ENCODE measurements around the gene DENND2D.

DENND2D gene

DNA sequence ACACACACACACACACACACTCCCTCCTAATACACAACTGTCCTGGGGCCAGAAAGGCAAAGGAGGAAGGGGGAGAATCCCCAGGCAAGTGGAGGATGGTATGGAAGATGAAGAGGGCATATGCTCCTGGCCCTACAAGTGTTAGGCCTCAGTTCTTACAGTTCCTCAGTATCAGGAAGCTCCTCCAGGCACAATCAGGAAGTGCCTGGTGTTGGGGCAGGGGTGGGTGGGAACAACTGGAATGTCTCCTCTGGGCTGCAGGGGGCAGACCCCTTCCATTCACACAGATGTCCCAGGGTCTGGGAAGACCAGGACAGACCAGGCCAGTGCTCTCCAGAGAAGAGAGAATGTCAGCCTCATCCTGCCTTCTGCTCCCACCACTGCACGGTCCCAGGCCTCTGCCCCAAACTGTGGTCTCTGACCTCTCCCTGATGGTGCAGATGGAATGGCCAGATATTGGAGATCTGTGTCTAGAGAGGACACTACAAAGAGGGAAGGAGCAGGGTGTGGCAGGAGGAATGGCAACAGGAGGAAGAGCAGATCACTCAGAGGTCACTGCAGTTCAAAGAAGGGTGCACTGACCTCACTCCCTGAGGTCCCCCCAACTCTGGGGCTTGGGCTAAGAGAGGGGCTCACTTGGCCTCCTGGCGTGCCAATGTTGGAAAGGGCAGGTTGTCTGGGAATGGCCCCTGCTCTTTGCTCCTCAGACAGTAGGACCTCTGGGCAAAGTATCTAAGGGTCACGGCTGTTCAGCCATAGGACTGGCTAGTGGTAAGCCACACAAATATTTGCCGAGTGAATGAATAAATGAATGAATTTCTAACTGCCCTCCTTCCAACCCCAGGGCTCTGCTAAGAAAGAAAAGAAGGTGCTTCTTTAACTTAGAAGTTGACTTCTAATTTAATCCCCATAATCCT is 2.5 kb upstream of the DENND2D start:
- no peak for DNase-seq (ENCODE audit: low read depth)

GRCh38 chr1:111202366-111202706 is 1.9 kb upstream of the DENND2D start:
- DNase-seq (ENCODE audit: low read depth), result no peak

- no peak for DNase-seq (ENCODE audit: low read depth)
Observed at GRCh38 chr1:111201275-111202090, 1.0 kb upstream of the DENND2D start.

GRCh38 chr1:111200802-111201161 is 336 bp upstream of the DENND2D start:
- DNase-seq (ENCODE audit: low read depth), result no peak

DNA sequence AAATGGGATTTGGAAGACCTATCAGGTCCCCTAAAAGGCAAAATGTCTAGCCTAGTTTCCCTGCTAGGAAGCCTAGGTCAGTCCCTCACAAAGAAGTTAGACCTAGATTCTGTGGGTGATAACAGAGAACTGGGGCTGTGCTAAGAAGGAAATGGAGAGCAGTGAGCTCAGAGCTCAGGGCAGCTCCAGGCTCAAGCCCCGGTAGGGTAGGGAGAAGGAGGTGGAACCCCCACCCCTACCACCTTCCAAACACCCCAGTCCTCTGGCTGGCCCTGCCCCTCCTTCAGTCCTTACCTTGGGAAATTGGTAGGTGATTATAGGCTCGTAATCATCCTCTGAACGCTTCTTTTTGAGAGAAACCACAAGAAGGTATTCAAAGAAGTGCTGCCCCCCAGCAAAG is 1.1 kb downstream of the DENND2D start:
- DNase-seq (ENCODE audit: low read depth), result no peak

- no peak for DNase-seq (ENCODE audit: low read depth)
Observed at GRCh38 chr1:111198836-111199235, 1.6 kb downstream of the DENND2D start.

GRCh38 chr1:111197598-111198284 is 2.7 kb downstream of the DENND2D start:
- peak; percentile 50 for DNase-seq (ENCODE audit: low read depth)

DNA sequence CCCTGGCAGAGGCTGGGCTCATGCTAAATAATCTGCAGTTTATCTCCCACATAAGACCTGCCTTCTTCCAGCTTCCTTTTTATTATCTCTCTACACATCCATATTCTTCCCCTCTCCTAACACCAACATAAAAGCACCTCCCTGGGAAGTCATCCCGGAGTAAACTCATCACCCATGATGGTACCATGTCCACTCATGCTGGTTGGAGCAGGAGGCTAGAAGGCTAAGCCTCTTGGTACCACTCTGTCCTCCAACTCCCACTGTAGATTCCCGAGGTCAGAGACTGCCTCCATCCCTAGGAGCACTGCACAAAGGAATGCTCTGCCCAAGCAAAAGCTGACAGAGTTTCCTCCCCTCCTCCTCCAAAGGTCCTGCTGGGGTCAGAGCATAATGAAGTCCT is 4.2 kb downstream of the DENND2D start:
- DNase-seq (ENCODE audit: low read depth), result no peak

DNA sequence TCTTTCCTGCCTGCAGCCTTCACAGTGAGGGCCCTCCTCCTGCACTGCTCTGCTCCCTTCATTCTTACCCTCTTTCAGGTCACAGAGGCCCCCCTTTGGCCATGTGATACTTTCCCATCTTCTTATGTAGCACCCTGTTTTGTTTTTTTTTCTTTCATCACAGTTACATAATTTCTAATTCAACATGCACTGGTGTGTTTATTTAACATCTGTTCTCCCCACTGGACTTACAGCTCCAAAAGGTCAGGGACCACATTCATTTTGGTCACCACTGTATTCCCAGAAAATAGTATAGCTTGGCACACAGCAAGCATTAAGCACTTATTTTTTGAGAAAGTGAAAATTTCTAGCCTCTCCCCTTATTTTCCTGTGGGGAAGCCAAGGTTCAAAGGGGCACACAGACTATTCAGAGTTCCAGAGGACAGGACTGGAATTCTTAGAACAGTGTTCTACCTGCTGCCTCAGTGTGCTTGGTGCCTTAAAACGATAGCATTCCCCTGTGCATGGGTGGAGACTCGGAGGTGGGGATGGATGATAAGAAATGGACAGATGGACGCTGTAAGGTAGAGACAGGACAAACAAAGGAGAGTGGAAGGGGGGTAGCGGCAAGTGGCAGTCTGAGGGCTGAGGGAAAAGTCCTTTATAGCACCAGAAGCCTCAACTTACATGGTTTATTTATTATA is 5.3 kb downstream of the DENND2D start:
- DNase-seq (ENCODE audit: low read depth), result no peak

- no peak for DNase-seq (ENCODE audit: low read depth)
Observed at GRCh38 chr1:111193712-111194480, 6.5 kb downstream of the DENND2D start.

DNA sequence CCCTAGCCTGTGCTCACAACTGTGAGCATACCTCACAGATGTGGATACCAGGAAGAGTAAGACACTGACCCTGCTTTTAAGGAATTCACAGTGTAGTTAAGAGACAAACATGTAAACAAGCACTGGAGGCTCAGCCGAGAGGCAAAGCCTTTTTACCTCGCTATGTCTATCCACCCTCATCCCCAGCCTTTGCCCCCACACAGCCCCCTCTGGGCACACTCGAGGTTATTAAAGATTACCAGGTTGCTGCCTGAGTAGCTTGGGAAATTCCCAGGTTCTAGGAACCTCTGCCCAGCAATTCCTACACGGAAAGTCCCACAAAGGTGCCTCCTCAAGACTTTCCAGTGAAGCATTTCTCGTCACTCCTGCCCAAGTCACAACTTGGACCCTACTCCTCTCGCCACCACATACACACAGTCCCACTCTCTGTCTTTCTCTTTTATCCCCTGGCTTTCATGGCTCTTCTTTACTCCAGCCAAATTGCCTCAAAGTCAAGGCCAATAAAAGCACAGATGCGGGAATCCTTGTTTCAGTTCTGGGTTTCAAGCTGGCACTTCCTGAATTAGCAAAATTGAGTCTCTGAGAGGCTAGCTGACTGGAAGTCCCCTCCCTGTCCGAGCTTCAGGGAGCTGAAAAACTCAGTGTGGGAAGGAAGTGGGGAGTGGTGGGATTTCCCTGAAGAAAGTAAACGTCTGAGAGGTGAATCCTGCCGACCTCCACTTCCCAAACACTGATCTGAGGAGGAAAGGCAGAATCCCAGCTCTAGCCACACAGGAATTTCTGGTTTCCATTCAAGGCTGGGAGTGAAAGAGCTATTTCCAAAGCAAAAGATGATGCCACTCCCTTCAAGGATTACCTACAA is 7.6 kb downstream of the DENND2D start:
- no peak for DNase-seq (ENCODE audit: low read depth)

DNA sequence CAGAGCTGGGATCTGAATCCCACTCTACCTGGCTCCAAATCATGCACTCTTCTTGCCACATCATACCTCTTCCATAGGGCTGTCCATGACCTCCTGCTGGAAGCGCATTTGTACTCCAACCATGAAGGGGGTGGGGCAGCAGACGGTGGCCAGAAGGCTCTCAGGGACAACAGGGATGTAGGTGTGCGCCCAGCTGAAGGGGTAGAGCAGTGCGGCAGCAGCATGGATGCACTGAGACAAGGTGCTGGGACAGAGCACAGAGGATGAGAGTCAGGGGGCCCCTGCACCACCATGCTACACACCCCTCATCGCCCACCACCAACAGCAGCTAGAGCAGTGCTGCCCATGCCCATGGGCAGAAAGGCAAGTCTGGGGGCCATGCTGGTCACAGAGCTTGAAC is 8.4 kb downstream of the DENND2D start:
- DNase-seq (ENCODE audit: low read depth), result no peak

- DNase-seq (ENCODE audit: low read depth), result no peak
Observed at GRCh38 chr1:111191496-111191895, 8.9 kb downstream of the DENND2D start.

- DNase-seq (ENCODE audit: low read depth), result no peak
Observed at GRCh38 chr1:111190931-111191451, 9.5 kb downstream of the DENND2D start.

DNA sequence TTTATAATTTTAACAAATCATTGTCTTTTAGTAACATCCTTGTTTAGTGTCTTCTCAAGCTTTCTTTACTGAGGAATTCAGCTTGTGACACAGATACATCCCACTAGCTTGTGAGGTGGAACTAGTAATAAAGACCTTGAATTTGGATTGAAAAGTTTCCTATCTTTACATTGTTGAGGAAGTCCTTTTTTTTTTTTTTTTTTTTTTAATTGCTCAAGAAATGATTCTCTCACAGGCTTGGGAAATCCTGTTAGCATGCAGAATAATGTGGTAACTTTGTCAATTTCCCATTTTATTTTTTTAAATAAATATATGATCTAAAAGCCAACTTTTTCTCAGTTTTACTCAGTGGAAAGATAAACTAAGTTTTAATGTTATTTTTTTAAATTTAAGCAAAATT is 15.8 kb downstream of the DENND2D start:
- DNase-seq (ENCODE audit: low read depth), result no peak

DNA sequence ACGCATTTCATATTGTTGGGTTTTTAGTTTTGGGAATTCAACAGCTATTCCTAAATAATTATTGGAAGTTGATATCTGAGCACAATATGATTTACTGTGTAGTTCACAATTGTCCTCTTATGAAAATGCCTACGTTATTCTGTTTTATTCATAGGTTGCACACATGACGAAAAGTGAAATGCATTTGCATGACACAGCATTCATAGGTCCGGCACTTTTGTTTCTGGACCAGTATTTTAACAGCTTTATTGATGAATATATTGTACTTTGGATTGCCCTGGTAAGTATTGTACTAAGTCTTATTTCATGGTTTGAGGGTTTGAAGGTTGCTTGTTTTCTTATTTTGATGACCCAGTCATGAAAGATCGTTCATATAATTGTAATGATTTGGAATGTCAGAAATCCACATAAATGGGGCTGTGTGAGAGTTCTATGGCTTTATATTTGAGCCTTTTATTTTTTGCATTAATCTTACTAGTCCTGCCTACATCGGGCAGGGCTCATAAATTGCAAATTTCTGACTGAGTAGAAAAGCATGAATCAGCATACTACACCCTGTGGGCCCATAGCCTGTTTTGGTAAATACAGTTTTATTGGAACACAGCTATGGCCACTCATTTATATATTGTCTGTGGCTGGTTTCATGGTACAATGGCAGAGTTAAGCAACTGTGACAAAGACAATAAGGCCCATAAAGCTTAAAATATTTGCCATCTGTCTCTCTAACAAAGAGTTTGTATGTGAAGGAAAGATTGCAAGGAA is 17.0 kb downstream of the DENND2D start:
- DNase-seq (ENCODE audit: low read depth), result no peak

- DNase-seq (ENCODE audit: low read depth), result no peak
Observed at GRCh38 chr1:111182052-111182451, 18.4 kb downstream of the DENND2D start.

DNA sequence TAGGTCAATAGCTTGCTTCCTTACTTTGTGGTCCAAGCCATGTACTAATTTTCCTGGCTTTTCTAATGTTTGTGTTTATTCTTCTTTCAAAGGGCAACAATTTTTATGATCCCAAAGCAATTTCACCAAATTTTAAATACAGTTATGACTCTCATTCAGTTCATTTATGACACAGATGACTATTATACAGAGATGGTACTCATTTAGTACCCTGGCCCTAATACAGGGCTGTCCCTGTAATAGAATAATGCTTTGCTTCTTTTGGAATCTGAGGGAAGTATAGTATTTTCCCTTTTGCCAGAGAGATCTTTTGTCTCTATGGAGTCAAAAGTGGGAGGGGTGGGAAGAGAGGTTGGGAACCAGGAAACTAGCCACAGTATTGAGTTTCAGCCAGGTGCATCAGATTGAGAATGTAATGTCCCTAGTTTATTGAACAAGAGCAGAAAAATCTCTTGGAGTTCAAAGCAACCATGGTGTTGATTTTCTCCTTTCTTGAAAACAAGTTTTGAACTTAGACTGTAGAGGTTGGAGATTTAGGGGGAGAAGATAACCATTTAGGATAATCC is 20.4 kb downstream of the DENND2D start:
- no peak for DNase-seq (ENCODE audit: low read depth)

GRCh38 chr1:111176678-111177077 is 23.8 kb downstream of the DENND2D start:
- DNase-seq (ENCODE audit: low read depth), result no peak

All from T follicular helper cell (primary cell).